ENCODE measurements around the gene SLC39A9.

- TF ChIP-seq GATA2 (IDR thresholded peaks at IDR 0.05; ENCODE audit: low read depth, low read length) = no peak
- no peak for TF ChIP-seq GATA3 (IDR thresholded peaks at IDR 0.05; ENCODE audit: low read depth, low read length)
Measured at GRCh38 chr14:69360438-69361108, 37.9 kb upstream of the SLC39A9 start.
